GM23338 (cell line): ENCODE results near the gene RNF180.
"Not testable (repeated sequence)": the region's sequence is repeated elsewhere in the genome, so short reads cannot be mapped to it uniquely, and the experiment has no call there.

Experiments used
- CREB1 ChIP-seq: fragments of 250-450 bp; sonication (Bioruptor Pico); IDR thresholded peaks from 2 replicates; pipeline ENCODE4 v1.5.0; 2020; ENCODE audit warnings: low read depth, mild to moderate bottlenecking, moderate library complexity
- NANOG ChIP-seq: IDR thresholded peaks from 2 replicates; pipeline ENCODE4 v1.6.1; 2016; ENCODE audit warnings: antibody characterized with exemption, borderline replicate concordance
- TF ChIP-seq, protein P1 (sequence below), 2 experiments: fragments of 200-600 bp in 1 of 2; sonication (generic) in 1 of 2; conservative IDR thresholded peaks; 2 replicates each; pipeline versions ENCODE4 v1.5.1 to v1.6.1; 2016 to 2017; ENCODE audit warnings: antibody characterized with exemption in 2 of 2, low read depth in 2 of 2, mild to moderate bottlenecking in 2 of 2, moderate library complexity in 1 of 2

DNA sequence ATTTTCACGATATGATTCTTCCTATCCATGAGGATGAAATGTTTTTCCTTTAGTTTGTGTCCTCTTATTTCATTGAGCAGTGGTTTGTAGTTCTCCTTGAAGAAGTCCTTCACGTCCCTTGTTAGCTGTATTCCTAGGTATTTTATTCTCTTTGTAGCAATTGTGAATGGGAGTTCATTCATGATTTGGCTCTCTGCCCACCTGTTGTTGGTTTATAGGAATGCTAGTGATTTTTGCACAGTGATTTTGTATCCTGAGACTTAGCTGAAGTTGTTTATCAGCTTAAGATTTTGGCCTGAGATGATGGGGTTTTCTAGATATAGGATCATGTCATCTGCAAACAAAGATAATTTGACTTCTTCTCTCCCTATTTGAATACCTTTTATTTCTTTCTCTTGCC is 122.9 kb downstream of the RNF180 start:
- TF ChIP-seq CREB1, NANOG: not testable (repeated sequence)
- TF ChIP-seq, protein P1, sequence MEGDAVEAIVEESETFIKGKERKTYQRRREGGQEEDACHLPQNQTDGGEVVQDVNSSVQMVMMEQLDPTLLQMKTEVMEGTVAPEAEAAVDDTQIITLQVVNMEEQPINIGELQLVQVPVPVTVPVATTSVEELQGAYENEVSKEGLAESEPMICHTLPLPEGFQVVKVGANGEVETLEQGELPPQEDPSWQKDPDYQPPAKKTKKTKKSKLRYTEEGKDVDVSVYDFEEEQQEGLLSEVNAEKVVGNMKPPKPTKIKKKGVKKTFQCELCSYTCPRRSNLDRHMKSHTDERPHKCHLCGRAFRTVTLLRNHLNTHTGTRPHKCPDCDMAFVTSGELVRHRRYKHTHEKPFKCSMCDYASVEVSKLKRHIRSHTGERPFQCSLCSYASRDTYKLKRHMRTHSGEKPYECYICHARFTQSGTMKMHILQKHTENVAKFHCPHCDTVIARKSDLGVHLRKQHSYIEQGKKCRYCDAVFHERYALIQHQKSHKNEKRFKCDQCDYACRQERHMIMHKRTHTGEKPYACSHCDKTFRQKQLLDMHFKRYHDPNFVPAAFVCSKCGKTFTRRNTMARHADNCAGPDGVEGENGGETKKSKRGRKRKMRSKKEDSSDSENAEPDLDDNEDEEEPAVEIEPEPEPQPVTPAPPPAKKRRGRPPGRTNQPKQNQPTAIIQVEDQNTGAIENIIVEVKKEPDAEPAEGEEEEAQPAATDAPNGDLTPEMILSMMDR (conservative IDR thresholded peaks at IDR 0.05; ENCODE audit: low read depth in 2 of 2), result not testable (repeated sequence)
